A204.1 (cell line): ENCODE measurements around the gene SNX22.

Experiments used
- FAIRE-seq: peaks from 2 replicates; lab custom pipeline; 2012; peaks lifted over from hg19 to GRCh38; lab: Jason Lieb, UNC

Gene SNX22

DNA sequence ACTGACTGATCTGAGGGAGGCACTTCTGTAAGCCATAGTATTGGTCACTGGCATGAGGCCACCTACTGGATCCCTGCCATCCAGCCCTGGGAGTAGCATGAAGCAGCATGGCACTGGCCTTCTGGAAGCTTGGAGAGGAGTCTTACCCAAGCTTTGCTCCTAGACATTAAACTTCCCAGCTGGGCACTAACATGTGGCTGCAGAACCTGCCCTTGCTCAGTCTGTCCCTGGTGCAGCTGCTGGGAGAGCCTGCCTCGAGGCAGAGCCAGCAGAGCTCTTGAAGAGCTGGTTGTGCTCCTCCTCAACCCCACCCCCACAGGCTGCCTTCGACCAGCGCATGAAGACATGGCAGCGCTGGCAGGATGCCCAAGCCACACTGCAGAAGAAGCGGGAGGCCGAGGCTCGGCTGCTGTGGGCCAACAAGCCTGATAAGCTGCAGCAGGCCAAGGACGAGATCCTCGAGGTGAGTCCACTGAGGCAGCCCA, 17.1 kb upstream of the SNX22 start:
- no peak for FAIRE-seq

DNA sequence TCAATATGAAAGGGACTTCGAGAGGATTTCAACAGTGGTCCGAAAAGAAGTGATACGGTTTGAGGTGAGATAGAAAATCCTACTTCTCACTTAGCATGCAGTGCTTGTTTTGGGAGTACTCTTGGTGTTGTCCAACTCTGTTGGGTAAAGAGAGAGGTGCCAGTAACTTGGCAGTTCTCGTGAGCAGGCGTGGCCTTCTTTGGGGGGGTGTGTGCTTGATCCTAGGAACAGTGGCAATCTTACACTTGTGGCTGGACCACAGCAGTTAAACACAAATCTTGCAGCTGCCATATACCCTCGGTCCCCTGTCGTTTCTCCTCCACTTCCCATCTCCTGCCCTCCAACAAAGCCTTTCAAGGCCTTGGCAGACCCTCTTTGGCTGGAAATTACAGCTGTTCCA, 15.2 kb upstream of the SNX22 start:
- no peak for FAIRE-seq

DNA sequence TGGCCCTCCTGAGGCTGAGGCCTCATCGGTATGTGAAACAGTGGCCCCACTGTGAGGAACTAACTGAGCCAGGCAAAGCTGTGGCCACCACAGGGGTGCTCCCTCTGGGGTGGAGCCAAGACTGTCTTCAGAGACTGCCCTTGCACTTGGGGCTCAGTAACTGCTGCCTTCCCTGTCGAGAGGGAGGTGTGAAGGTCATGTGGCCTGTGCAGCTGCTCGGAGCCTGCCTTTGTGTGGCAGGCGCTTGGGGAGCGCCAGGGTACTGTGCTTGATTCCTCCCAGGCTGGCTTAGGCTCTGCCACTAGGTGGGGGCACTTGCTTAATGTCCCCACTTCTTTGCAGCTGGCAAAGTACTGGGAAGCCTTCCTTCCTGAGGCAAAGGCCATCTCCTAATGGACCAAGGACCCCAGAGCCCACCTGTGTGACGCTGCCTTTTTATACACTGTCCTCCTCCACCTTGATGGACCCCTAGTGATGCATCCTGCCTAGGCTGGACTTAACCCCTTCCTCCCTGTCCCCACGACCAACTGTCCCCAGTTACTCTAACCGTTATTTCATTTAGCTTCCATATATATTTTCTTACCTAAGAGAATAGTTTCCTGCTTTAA, 14.2 kb upstream of the SNX22 start:
- no peak for FAIRE-seq

DNA sequence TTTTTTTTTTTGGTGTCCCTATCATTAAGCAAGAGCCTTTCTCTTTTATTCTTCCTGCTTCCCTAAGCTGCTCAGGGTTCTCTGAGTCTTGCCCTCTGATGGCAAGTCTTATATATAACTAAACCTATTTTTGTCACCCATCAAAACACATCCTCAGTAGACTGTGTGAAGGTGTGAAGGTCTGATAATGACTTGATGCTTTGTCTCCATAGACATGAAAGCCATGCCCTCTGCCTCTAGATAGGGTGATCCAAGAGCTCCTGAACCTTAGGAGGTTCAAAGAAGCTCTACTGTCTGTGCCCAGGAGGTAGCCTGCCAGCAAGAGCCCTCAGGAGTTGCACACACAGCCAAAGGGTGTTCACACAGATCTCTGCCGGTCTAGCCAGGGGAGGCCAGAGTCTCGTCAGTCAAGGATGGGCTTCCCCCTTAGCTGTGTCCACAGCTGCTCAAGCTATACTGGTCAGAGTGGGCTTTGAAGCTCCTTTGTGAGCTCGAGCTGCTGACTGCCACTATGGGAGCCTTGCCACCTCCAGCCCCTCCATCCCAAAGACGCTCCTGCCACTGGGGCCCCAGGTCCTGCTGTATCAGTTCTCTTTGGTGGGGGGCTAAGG, 13.1 kb upstream of the SNX22 start:
- FAIRE-seq, result no peak

DNA sequence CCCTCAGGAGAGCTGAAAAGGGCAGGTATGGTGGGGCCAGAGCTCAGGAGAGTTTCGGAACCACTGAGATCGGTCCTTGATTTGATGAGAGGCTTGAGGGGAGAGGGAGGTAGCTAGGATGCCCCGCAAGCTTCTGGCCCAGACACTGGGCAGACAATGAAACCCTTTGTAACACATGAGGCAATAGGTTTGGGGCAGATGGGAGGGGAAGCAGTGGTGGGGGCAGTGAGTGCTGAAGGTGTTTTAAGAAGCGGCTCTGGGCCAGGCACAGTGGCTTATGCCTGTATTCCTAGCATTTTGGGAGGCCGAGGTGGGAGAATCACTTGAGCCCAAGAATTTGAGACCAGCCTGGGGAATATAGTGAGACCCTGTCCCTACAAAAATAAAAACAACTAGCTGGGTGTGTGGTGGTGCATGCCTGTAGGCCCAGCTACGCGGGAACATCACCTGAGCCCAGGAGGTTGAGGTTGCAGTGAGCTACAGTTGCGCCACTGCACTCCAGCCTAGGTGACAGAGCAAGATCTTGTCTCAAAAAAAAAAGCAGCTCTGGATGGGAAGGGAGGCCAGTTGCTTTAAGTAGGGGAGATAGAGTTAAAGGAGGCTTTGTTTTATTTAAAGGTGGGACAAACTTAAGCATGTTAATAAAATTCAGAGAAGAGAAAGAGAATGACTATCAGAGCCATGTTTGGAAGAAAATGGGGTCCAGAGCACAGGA, 9.6 kb upstream of the SNX22 start:
- FAIRE-seq, result no peak

DNA sequence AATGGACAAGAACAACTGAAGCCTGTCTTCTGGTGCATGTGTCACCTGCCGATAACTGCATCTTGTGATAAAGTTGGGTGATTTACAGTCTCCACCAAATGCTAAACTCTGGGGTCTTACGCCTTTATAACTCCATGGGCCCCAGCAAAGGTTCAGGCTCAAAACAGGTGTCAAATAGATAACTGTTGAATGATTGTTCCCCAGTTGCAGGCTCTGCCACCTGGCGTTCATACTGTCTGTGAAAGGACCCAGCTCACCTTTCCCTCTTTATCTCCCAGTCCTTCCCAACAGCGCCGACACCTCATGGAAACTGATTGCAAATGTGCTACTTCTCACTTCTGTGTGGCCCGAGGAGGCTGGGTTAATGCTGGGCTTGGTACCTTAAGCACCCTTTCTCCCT, 8.3 kb upstream of the SNX22 start:
- FAIRE-seq, result no peak

DNA sequence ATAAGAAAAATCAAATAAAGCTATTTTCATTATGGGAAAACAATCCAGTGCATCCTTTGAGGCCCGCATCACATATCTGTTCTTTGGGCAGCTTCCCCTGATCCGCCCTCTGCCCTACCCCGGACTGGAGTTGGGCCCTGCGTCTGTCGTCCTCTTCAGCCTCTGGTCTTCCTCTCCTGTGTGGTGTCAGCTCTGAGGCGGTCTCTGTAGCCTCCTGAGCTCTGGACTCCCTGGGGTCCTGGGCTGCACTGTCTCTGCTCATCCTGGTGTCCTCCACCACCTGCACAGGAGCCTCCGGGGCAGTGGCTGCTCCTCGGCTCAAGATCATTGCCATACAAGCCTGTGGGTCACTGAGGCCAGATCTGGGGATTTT, 7.4 kb upstream of the SNX22 start:
- no peak for FAIRE-seq

DNA sequence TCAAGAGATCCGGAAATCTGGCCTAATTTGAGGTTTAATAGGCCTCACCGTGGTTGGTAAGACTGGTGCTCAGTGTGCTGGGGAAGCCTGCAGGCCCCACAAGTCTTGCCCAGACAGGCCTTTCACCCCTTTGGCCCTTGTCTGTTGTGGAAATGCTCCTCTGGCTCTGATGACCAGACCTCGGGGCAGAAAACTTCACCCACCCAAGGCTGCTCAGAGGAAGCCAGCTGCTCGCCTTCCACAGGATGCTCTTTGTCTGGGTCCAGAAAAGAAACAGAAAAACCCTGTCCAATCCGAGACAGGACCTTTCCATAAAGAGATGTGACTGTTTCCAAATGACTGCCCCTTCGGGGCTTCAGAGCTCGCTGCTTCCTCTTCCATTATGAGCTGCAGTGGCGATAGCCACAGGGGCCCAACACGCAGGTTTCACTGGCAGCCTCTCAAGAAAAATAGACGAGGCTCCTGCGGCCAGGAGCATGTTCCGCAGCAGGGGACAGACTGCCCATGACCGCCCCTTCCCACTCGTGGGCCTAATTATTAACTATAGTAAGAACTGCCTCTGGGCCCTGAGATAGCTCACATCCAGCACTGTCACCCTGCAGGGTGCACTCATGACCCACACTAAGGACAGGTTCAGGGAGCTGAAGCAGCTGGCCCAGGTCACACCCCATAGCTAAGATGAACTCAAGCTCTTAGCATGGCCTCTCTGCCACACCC, 6.8 kb upstream of the SNX22 start:
- FAIRE-seq, result no peak

DNA sequence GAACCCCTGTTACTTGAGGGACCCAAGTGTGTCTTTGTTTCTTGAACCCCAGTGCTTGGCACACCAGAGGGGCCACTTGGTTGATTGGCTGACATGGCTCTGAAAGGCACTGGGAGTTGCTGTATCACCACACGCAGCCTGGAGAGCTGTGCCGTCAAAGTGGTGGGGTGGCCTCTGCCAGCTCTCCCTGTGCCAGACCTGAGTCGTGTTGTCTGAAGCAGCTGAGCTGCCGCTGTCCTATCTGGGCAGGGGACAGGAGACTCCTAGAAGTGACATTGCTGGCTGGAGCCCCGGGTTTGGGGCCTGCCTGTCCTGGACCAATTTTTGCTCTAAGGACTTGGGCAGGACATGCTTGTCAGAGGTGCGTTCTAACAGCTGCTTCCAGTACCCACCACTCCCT, 5.5 kb upstream of the SNX22 start:
- FAIRE-seq, result no peak

DNA sequence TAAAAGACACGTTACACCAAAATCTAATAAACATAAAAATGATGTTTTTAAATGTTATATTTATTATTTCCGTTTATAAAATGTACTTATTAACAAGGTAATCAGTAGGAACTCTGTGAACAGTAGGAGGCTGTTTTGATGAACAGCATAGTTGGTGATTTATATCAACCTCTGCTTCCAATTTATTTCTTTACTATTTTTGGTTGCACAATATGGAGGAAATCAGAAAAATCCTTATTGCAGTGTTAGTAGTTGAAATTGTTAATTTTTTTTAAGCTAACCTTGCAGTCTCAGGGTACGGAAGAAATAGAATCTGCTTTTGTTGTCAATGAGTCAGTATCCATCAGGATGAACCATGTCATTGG, 5.0 kb upstream of the SNX22 start:
- FAIRE-seq, result no peak

DNA sequence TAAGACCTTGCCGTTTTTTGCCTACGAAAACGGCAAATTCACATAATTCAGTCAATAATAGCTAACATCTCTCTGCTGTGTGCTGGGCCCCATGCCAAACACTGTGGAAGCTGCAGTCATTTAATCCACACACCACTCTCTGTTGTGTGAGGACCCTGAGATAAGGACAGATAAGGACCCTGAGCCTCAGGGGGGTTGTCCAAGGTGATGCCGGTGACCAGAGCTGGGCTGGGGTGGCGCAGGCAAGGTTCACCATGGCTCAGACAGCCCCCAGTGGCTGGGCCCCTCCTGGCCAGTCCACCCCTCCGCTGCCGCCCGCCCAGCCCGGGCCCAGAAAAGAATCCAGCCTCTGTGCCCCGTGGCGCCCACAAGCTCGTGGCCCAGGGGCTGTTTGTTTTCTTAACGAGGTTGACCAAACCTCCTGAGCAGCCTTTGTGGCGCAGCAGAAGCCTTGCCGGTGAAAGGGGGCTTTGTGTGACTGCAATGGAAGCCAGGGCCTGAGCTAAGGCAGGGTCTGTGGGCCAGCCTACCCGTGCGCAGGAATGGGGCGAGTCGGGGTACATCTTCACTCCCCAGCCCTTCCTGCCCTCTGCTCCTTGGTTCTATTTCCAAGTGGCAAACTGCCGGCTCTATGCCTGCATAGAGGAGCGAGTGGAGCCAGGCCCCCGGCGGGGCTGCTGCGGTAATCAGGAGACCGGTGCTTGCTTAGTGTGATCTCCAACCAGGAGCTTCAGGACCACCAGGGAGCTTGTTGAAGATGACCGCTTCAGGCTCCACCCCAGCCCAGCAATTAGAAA, 4.4 kb upstream of the SNX22 start:
- FAIRE-seq, result no peak

DNA sequence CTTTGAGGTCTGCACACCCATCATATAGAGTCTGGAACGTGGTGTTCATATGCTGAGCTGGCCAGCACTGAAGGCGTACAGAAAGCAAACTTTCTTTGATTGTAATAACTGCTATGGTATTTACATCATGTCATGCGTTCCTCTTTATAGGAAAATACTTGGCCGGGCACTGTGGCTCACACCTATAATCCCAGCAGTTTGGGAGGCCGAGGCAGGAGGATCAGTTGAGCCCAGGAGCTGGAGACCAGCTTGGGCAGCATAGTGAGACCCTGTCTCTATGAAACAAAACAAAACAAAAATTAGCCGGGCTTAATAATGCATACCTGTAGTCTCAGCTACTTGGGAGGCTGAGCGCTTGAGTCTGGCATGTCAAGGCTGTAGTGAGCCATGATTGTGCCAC, 3.4 kb upstream of the SNX22 start:
- FAIRE-seq, result no peak

DNA sequence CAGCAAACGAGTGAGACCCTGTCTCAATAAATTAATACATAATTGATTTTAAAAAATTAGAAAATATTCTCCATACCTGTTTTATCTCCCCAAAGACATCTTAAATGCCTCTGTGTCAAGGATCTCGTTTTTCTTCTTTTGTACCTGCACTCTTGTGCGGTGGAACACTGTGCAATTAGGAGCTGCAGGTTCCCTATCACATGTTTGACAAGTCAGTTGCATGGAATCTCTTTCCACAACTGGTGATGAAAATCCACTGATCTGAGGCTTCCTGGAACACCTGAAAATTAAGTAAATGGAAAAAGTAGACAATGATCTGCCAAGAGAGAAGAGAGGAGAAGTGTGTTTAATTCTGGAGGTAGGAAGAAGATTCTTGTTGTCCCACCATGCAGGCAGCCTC, 3.0 kb upstream of the SNX22 start:
- no peak for FAIRE-seq

DNA sequence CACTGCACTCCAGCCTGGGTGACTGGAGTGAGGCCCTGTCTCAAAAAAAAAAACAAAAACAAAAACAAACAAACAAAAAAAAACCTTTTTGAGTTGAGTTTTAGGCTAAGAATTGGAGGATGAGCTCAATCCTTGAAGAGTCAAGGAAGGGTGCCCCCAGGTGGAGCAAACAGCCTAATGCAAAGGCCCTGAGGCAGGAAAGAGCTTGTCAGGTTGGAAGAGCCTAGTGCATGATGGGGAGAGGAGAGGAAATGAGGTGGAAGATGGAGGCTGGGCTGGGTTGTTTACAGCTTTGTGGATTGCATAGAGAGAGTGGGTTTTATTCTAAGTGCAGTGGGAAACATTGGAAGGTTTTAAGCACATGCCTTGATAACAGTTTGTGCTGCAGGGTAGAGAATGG, 2.1 kb upstream of the SNX22 start:
- FAIRE-seq, result no peak

DNA sequence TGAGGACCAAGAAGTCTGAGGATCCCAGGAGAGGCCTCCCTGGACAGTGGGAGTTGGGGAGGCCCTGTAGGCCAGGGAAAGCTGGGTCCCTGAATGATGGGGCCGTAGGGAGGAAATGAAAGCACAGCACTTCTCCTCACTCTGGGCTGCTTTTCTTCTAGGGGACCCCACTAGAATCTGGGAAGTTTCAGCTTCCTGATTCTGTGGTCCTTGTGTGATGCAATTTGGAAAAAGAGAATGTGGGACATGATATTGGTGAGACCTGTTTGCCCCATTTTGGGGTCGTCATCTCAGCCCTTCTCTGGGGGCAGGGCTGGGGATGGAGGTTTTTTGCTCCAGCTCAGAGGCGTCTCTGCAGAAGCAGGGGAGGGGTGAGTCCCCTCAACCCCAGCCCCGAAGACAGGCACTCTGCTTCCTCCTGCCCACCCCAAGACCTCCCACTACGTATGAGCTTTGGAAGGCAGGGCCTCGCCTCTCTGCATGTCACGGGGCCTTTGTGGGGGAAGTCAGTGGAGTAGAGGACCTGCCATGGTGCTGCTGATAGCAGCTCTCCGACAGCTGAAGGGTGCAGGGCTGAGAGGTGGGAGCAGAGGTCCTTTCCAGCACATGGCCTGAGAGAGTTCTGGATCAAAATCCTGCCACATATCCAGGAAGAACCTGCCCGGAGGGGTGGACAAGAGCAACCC, 1.5 kb upstream of the SNX22 start:
- no peak for FAIRE-seq

DNA sequence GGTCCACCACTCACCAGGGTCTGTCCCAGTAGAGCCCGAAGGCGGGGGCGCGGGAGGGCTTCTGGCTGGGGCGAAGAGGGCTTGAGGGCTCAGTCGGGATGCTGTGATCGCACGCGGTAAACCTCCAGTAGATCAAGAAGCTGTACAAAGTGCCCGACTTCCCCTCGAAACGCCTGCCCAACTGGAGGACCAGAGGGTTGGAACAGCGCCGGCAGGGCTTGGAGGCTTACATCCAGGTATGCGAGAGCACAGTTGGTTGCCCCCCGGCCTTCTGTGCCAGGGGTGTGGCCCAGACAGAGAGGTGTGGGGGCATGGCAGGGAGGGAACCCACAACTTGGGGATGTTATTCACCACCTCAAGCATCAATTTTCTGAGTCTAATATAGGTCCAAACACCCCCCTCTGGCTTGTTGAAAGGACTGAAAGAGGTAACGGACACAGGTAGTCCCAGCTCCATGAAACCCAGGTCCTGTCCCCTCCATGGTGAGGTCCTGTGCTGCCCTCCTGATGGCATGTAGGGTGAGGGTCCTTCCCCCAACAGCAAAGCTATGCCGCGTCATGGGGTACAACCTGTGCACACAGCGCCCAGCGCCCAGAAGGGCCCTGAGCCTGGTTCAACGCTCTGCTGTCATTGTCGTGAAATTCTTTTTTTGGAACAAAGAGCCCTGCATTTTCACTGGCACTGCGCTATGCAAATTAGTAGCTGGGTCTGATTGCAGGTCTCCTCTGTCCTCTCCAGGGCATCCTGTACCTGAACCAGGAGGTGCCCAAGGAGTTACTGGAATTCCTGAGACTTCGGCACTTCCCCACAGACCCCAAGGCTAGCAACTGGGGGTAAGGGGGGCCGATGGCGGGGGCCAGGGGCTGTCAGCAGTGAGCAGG, 1.2 kb downstream of the SNX22 start:
- no peak for FAIRE-seq

DNA sequence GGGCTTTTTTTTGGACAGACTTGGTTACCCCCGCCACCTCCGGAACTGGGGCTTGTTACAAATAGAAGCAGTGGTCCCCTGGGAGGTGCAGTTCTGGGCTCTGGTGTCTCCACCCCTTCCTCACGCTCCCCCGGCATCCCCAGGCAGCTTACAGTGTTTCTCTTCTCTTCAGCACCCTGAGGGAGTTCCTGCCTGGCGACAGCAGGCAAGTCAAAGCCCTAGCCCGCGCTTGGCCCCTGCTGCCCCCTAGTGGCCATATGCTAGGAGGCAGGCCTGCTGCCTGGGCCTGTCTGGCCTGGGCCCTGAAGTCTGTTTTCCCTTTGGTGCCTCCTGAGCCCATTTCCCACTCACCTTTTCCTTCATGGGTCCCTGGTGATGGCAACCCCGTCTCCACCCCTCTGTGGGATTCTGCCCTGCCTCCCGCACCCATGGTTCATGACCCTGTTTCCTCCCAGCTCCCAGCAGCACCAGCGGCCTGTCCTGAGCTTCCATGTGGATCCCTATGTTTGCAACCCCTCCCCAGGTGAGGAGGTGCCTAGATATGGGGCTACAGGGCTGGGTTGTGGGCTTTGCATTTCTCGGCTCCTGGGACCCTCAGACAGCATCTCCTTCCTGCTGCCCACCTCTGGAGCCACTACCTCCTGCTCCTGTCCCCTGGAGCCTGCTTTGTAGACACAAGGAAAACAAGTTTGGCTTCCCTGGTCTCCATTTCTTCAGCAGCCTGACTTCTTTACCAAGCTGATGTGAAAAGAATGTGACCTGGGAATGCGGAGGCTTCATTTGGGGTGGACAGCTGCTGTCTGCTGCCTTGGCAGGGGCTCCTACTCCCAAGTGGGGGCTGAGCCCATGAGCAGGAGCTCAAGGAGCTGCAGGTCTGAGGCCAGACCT, 2.2 kb downstream of the SNX22 start:
- FAIRE-seq, result no peak

DNA sequence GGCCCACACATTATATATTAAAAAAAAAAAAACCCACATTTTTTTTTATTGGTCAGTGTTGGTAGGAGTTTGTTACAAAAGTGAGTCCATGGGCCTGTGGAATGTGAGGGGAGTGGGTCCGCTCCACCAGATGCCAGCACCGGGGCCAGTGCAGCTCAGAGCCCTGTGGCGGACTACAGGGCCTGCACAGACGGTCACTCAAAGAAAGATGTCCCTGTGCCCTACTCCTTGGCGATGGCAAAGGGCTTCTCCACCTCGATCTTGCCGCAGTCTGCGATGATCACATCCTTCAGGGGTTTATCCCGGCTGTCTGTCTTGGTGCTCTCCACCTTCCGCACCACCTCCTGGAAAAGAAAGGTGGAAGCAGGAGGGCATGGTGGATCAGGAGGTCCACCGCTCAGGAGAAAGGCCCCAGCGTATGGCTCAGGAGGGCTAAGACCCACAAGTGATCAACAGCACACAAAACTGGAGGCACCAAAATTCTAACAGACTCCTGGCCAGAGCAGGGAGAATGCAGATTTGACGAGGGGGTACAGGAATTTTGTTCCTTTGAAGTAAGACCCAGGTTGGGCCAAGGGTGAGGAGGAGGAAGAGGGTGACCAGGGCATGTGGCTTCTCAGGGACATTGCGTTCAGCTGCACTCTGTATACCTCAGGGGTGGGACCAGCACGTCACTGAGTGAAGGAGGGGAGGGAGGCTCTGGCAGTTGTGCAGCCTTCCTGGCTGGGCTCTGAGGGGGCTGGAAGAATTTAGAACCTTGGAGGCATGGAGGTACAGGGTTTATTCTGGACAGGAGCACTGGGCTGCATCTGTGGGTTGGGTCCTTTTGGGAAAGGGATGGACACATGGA, 4.5 kb downstream of the SNX22 start:
- FAIRE-seq, result no peak
